Esophagus squamous epithelium (tissue), 4 donors: ENCODE data around the gene RC3H1.

Source experiments
- CTCF ChIP-seq, 6 experiments: fragments of 450-650 bp in 4 of 6; fragments of 200-600 bp in 2 of 6; sonication (generic) in 2 of 6; IDR thresholded peaks; one replicate each; pipeline ENCODE4 v1.5.1; 2016 to 2019; ENCODE audit warnings: antibody characterized with exemption in 6 of 6, mild to moderate bottlenecking in 4 of 6, moderate library complexity in 4 of 6
- POLR2A ChIP-seq, 4 donors: fragments of 450-650 bp; IDR thresholded peaks; one replicate each; pipeline ENCODE4 v1.6.1; 2017; ENCODE audit warnings: antibody characterized with exemption in 4 of 4, mild to moderate bottlenecking in 4 of 4, moderate library complexity in 3 of 4

GRCh38 chr1:173996995-173997394 lies 25.2 kb downstream of the RC3H1 start:
- TF ChIP-seq CTCF (IDR thresholded peaks at IDR 0.05) (no peak), POLR2A (IDR thresholded peaks at IDR 0.05) (no peak)
